ENCODE measurements around the gene KDM5A. TPM values are rescaled to one million over a fixed set of nuclear protein-coding genes. Genes with fewer than 3 reads are reported as not detected.

The KDM5A gene
- total and polyA plus RNA-seq, 2 donors from 2014 or later, result 4.5 to 76.6 TPM

DNA sequence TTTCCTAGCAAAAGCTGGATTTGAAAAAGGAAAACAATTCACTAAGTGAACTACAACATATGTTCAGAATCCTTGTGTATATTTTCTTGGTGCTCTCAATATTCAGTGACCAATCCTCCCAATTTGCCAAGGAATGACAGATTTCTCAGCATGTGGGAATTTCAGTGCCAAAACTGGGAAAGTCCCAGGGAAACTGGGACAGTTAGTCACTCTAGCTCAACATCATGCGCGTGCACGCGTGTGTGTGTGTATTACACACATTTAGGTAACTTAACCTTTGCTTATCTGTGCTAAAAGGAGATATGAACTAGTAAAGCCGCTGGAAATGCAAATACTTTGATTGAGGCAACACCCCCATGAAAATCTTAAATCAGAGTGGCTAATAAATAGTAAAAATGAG, 100.4 kb downstream of the KDM5A start:
- no peak for DNase-seq
- no peak overlapping the region for H3K27ac ChIP-seq (ENCODE audit: low read depth in 2 of 2, low read length in 2 of 2)
- H3K4me1 ChIP-seq (ENCODE audit: control insufficient read depth in 2 of 3, insufficient read depth in 2 of 3, low read depth in 1 of 3, low read length in 3 of 3), result no peaks in the 10 kb centered on the region
- H3K36me3 ChIP-seq (ENCODE audit: control insufficient read depth in 2 of 3, insufficient read depth in 3 of 3, low read length in 3 of 3), result peaks cover 15 to 39% (median 31%) of the 10 kb centered on the region in 3 donors
- H3K4me3 ChIP-seq (ENCODE audit: low read length in 3 of 3), result no peak overlapping the region
- intact Hi-C loops (cut with DNase I), result no loop called here
- no peak for FAIRE-seq
- H3K27me3 ChIP-seq (ENCODE audit: control insufficient read depth, insufficient read depth, low read length), result no peaks in the 10 kb centered on the region
- TF ChIP-seq, protein P1, sequence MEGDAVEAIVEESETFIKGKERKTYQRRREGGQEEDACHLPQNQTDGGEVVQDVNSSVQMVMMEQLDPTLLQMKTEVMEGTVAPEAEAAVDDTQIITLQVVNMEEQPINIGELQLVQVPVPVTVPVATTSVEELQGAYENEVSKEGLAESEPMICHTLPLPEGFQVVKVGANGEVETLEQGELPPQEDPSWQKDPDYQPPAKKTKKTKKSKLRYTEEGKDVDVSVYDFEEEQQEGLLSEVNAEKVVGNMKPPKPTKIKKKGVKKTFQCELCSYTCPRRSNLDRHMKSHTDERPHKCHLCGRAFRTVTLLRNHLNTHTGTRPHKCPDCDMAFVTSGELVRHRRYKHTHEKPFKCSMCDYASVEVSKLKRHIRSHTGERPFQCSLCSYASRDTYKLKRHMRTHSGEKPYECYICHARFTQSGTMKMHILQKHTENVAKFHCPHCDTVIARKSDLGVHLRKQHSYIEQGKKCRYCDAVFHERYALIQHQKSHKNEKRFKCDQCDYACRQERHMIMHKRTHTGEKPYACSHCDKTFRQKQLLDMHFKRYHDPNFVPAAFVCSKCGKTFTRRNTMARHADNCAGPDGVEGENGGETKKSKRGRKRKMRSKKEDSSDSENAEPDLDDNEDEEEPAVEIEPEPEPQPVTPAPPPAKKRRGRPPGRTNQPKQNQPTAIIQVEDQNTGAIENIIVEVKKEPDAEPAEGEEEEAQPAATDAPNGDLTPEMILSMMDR (IDR thresholded peaks at IDR 0.05; ENCODE audit: borderline replicate concordance, extremely low read depth, insufficient read depth), result no peak
- no peaks in the 10 kb centered on the region for H3K9me3 ChIP-seq (ENCODE audit: control insufficient read depth in 2 of 3, insufficient read depth in 1 of 3, low read length in 3 of 3)
- no peak overlapping the region for H3K9ac ChIP-seq (ENCODE audit: low read length in 3 of 3)

DNA sequence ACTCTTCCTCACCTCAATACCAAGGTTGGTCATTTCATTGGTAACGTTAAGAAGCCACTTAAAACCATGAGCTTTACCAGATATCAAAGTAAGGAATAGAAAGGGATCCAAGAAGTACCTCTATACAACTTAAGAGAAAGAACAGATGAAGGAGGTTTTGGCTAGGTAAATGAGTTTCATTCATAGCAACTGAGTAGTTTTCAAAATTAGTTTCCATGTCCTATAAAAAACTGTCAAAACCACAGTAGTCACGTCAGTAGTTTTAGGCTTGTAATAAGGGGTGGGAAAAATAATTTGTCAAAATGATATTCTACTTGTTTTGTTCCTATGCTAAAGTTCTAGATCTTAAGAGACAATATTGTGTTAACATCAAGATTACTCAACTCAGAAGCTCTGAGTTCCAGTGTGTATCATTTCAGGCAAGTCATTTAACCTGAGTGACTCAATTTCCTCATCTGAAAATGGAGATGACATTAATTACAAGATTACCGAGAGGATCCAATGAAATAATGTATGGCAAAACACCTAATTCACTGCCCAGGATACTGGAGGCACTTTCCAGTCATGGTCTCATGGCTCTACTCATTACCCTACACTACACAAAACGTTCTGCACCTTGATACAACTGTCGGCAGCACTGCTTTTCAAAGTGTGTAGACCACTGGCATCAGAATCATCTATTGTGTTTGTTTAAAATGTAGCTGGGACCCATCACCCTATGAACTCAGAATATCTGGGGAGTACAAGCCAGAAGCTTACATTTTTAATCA, 102.4 kb downstream of the KDM5A start:
- Histone ChIP-seq H3K4me3 (ENCODE audit: low read length in 3 of 3) (no peak overlapping the region), H3K27ac (ENCODE audit: low read depth in 2 of 2, low read length in 2 of 2) (no peak overlapping the region), H3K36me3 (ENCODE audit: control insufficient read depth in 2 of 3, insufficient read depth in 3 of 3, low read length in 3 of 3) (peaks cover 9 to 28% (median 17%) of the 10 kb centered on the region in 3 donors), H3K4me1 (ENCODE audit: control insufficient read depth in 2 of 3, insufficient read depth in 2 of 3, low read depth in 1 of 3, low read length in 3 of 3) (no peaks in the 10 kb centered on the region), H3K9me3 (ENCODE audit: control insufficient read depth in 2 of 3, insufficient read depth in 1 of 3, low read length in 3 of 3) (no peaks in the 10 kb centered on the region), H3K9ac (ENCODE audit: low read length in 3 of 3) (no peak overlapping the region), H3K27me3 (ENCODE audit: control insufficient read depth, insufficient read depth, low read length) (no peaks in the 10 kb centered on the region)
- intact Hi-C loops (cut with DNase I), result no loop called here
- FAIRE-seq (no peak), DNase-seq (no peak)
- TF ChIP-seq, protein P1 (IDR thresholded peaks at IDR 0.05; ENCODE audit: borderline replicate concordance, extremely low read depth, insufficient read depth), result no peak

DNA sequence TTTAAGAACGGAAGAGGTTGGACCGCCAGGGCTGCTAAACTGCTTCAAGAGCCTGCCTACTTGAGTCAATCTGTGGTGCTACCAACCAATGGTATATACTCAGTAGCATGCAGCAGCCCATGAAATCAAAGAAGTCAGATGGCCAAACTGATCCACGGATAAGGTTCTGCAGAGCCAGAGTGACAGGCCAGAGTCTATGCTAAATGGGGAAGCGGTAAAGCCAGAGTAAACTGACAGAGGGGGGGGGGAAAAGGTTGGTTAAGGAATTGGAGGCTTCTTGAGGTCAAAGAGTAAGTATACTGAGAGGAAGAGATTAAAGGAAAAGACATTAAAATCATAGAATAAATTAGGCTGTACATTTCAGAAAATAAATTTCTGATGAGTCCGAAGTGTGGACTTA, 111.1 kb downstream of the KDM5A start:
- H3K36me3 ChIP-seq (ENCODE audit: control insufficient read depth in 2 of 3, insufficient read depth in 3 of 3, low read length in 3 of 3), result peaks cover 0 to 3% (median 0%) of the 10 kb centered on the region in 3 donors
- intact Hi-C loops (cut with DNase I), result no loop called here
- H3K4me1 ChIP-seq (ENCODE audit: control insufficient read depth in 2 of 3, insufficient read depth in 2 of 3, low read depth in 1 of 3, low read length in 3 of 3), result peaks cover 0 to under 1% (median 0%) of the 10 kb centered on the region in 3 donors
- FAIRE-seq (no peak), DNase-seq (no peak)
- TF ChIP-seq, protein P1 (IDR thresholded peaks at IDR 0.05; ENCODE audit: borderline replicate concordance, extremely low read depth, insufficient read depth), result no peak
- H3K4me3 ChIP-seq (ENCODE audit: low read length in 3 of 3), result no peak overlapping the region
- no peaks in the 10 kb centered on the region for H3K27me3 ChIP-seq (ENCODE audit: control insufficient read depth, insufficient read depth, low read length)
- no peaks in the 10 kb centered on the region for H3K9me3 ChIP-seq (ENCODE audit: control insufficient read depth in 2 of 3, insufficient read depth in 1 of 3, low read length in 3 of 3)
- H3K27ac ChIP-seq (ENCODE audit: low read depth in 2 of 2, low read length in 2 of 2), result no peak overlapping the region
- H3K9ac ChIP-seq (ENCODE audit: low read length in 3 of 3), result no peak overlapping the region

Data from kidney (tissue), 14 donors.